Tibial nerve (tissue), 4 donors: Measurements from ENCODE around the gene ULBP1.
"Not testable (repeated sequence)": the region's sequence is repeated elsewhere in the genome, so short reads cannot be mapped to it uniquely, and the experiment has no call there.

ENCODE experiments used
- EP300 ChIP-seq, 2 donors: sonication (generic); formaldehyde crosslinking; IDR thresholded peaks; one replicate each; pipeline ENCODE4 v1.6.1; 2017; ENCODE audit warnings: antibody characterized with exemption in 2 of 2, mild to moderate bottlenecking in 1 of 2
- TF ChIP-seq, protein P1 (sequence below), 5 experiments: fragments of 200-600 bp in 3 of 5; fragments of 450-650 bp in 2 of 5; sonication (generic) in 3 of 5; IDR thresholded peaks; one replicate each; pipeline ENCODE4 v1.5.1; 2016 to 2019; ENCODE audit warnings: antibody characterized with exemption in 5 of 5, mild to moderate bottlenecking in 3 of 5, moderate library complexity in 2 of 5

DNA sequence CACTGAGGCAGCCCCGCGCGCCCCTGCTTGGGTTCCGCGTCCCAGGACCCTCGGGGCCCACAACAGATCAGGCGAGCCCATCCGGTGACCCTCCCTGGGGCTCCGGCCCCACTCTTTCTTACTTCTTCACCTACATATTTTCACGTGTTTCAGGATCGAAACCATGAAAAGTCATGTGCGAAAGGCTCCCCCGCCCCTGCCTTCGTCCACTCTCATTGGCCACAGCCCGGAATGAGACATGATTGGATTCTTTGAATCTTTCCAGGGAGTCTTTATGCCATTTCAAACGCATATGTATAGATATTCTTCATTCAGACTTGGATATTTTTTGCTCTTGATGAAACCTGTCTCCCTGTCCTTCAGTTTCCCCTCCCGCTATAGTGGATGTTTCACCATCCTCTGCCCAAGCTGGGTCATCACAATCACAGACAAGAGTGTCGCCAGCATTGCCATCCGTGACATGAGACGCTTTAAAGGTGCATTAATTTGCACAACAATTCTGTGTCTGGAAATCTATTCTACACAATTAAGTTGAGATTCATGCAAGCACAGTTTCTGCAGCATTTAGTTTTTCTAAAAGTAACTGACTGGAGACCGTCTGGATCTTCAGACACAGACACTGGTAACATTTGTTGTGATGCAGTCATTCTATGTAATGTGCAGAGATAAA is 8.6 kb upstream of the ULBP1 start:
- TF ChIP-seq, protein P1, sequence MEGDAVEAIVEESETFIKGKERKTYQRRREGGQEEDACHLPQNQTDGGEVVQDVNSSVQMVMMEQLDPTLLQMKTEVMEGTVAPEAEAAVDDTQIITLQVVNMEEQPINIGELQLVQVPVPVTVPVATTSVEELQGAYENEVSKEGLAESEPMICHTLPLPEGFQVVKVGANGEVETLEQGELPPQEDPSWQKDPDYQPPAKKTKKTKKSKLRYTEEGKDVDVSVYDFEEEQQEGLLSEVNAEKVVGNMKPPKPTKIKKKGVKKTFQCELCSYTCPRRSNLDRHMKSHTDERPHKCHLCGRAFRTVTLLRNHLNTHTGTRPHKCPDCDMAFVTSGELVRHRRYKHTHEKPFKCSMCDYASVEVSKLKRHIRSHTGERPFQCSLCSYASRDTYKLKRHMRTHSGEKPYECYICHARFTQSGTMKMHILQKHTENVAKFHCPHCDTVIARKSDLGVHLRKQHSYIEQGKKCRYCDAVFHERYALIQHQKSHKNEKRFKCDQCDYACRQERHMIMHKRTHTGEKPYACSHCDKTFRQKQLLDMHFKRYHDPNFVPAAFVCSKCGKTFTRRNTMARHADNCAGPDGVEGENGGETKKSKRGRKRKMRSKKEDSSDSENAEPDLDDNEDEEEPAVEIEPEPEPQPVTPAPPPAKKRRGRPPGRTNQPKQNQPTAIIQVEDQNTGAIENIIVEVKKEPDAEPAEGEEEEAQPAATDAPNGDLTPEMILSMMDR (IDR thresholded peaks at IDR 0.05): not testable (repeated sequence)
- not testable (repeated sequence) for TF ChIP-seq EP300 (IDR thresholded peaks at IDR 0.05)
